Vein endothelial cell (primary cell): Measurements from ENCODE around the gene APLP2. TPM values are rescaled to one million over a fixed set of nuclear protein-coding genes. Genes with fewer than 3 reads are reported as not detected.

Experiments used
- small RNA-seq: library from RNA; depleted of rRNA; stranded (forward); fragments of <200 nt; gene quantifications from one replicate; pipeline ENCODE3, GENCODE V24; 2012
- total RNA-seq: library from RNA; depleted of rRNA; stranded (reverse); fragments of >200 nt; gene quantifications from 2 replicates; pipeline ENCODE4 v1.2.3, GENCODE V29; 2012

The APLP2 gene
- total RNA-seq = 845 and 871 TPM in 2 replicates

DNA sequence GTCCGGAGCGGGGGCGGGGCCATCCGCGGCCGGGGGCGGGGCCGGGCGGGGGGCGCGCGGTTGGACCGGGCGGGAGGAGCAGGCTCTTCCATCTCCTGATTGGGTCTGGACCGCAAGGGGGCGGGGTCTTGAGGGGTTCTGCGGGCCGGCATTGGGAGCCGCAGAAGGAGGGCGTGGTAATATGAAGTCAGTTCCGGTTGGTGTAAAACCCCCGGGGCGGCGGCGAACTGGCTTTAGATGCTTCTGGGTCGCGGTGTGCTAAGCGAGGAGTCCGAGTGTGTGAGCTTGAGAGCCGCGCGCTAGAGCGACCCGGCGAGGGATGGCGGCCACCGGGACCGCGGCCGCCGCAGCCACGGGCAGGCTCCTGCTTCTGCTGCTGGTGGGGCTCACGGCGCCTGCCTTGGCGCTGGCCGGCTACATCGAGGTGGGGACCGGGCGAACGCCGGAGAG is at the start of gene APLP2:
Gene APLP2, plus strand, starts transcription at position 236 of the 450 bp plus-strand sequence. Its CDS starts 84 bp downstream, at position 320.

DNA sequence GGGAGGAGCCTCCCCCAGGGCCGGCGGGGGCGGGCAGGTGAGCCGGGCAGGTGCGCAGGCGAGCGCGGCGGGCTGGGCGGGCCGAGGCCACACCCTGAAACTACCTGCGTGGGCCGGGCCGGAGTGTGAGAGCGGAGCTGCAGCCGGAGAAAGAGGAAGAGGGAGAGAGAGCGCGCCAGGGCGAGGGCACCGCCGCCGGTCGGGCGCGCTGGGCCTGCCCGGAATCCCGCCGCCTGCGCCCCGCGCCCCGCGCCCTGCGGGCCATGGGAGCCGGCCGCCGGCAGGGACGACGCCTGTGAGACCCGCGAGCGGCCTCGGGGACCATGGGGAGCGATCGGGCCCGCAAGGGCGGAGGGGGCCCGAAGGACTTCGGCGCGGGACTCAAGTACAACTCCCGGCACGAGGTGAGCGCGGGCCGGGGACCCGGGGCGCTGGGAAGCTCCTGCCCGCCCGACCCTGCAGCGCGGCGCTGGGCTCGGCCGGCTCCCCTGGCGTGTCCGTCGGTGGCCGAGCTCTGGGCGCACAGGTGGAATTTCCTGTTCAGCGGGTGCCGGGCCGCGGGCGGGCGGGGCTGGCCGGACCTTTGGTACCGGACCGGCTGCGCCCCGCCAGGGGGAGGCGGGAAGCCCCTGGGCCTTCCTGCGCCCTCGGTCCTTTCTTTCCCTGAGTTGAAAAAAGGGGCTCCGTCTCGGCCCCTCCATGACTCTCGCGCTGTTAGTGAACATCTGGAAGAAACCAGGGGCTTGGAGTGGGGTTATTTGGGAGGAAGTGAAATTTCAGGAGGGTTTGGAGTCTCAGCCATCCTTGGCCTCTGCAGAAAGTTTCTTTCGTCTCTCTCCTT is 90.2 kb downstream of the APLP2 start, which contains the start of gene ST14:
Gene ST14, plus strand, starts transcription at position 126 of the 841 bp plus-strand sequence. Its CDS starts 198 bp downstream, at position 324.

Small RNAs within 50 kb of the gene (small RNA-seq; reads per million reads assigned to genes)
- gene RF00015 (not detected), gene RPL34P21 (not detected)

Other genes with a start within 250 kb of the APLP2 start
- 29.7 and 32.4 TPM in 2 replicates for gene NFRKB, start 174.3 kb upstream of the APLP2 start, total RNA-seq
- 8.5 and 9.6 TPM in 2 replicates for gene PRDM10, start 67.1 kb upstream of the APLP2 start, total RNA-seq
- gene ST14, start 89.9 kb downstream of the APLP2 start, total RNA-seq = under 0.01 TPM in 1 of 2 replicates, not detected in the other
- 27.5 and 37.6 TPM in 2 replicates for gene ZBTB44, start 245.0 kb downstream of the APLP2 start, total RNA-seq